ENCODE data around the gene DCC. TPM values are rescaled to one million over a fixed set of nuclear protein-coding genes. Genes with fewer than 3 reads are reported as not detected.

The DCC gene
- total RNA-seq, 4 donors from 2014 or later: 0.16 TPM; not detected in 3

- H3K4me1 ChIP-seq: no peaks in the 10 kb centered on the region
- no peaks in the 10 kb centered on the region for H3K27me3 ChIP-seq
- no peak for DNase-seq (ENCODE audit: low spot score in 2 of 2)
- H3K27ac ChIP-seq: no peak overlapping the region
- H3K9me3 ChIP-seq: no peaks in the 10 kb centered on the region
- TF ChIP-seq, protein P1, sequence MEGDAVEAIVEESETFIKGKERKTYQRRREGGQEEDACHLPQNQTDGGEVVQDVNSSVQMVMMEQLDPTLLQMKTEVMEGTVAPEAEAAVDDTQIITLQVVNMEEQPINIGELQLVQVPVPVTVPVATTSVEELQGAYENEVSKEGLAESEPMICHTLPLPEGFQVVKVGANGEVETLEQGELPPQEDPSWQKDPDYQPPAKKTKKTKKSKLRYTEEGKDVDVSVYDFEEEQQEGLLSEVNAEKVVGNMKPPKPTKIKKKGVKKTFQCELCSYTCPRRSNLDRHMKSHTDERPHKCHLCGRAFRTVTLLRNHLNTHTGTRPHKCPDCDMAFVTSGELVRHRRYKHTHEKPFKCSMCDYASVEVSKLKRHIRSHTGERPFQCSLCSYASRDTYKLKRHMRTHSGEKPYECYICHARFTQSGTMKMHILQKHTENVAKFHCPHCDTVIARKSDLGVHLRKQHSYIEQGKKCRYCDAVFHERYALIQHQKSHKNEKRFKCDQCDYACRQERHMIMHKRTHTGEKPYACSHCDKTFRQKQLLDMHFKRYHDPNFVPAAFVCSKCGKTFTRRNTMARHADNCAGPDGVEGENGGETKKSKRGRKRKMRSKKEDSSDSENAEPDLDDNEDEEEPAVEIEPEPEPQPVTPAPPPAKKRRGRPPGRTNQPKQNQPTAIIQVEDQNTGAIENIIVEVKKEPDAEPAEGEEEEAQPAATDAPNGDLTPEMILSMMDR (IDR thresholded peaks at IDR 0.05): no peak
- H3K36me3 ChIP-seq: no peaks in the 10 kb centered on the region
- WGBS: 50% methylated on average over 1 of the region's 1 CpG
- no peak overlapping the region for H3K4me3 ChIP-seq
Measured at GRCh38 chr18:52685316-52685715, 345.3 kb downstream of the DCC start.

GRCh38 chr18:52691841-52692240 is 351.8 kb downstream of the DCC start:
- Histone ChIP-seq H3K4me3 (no peak overlapping the region), H3K27ac (no peak overlapping the region), H3K27me3 (no peaks in the 10 kb centered on the region), H3K9me3 (no peaks in the 10 kb centered on the region), H3K4me1 (no peaks in the 10 kb centered on the region), H3K36me3 (no peaks in the 10 kb centered on the region)
- TF ChIP-seq POLR2A (IDR thresholded peaks at IDR 0.05) (no peak), POLR2AphosphoS5 (IDR thresholded peaks at IDR 0.05) (no peak), EP300 (IDR thresholded peaks at IDR 0.05) (no peak)
- TF ChIP-seq, protein P1 (IDR thresholded peaks at IDR 0.05): no peak
- DNase-seq (ENCODE audit: low spot score in 2 of 2): no peak

DNA sequence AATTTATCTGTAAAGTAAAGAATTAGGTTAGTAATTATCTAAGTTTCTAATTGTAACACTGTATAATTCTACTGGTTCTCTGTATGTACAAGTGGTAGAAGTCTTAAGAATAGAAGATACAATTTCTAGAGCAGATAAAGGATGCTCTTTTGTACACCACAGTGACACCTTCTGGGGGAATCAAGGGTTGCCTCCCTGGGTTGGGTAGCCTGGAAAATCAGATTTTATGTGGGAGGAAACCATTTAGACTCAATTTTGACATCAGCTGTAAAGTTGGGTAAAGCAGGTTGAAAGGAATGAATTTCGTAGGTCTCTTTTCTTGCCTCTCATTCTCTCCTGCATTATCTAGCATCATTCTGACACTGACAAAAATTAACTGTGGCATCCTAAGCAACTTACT is 354.8 kb downstream of the DCC start:
- Histone ChIP-seq H3K27ac (no peak overlapping the region), H3K9me3 (no peaks in the 10 kb centered on the region), H3K4me1 (no peaks in the 10 kb centered on the region), H3K4me3 (no peak overlapping the region), H3K27me3 (no peaks in the 10 kb centered on the region), H3K36me3 (no peaks in the 10 kb centered on the region)
- DNase-seq (ENCODE audit: low spot score in 2 of 2): no peak
- TF ChIP-seq EP300 (IDR thresholded peaks at IDR 0.05) (no peak), POLR2AphosphoS5 (IDR thresholded peaks at IDR 0.05) (no peak), POLR2A (IDR thresholded peaks at IDR 0.05) (no peak)
- TF ChIP-seq, protein P1 (IDR thresholded peaks at IDR 0.05): no peak
- 84% methylated on average over 1 of the region's 1 CpG for WGBS

- H3K36me3 ChIP-seq: no peaks in the 10 kb centered on the region
- TF ChIP-seq POLR2A (IDR thresholded peaks at IDR 0.05): no peak
- TF ChIP-seq EP300 (IDR thresholded peaks at IDR 0.05): no peak
- no peak for TF ChIP-seq POLR2AphosphoS5 (IDR thresholded peaks at IDR 0.05)
- TF ChIP-seq, protein P1 (IDR thresholded peaks at IDR 0.05): no peak
- H3K9me3 ChIP-seq: no peaks in the 10 kb centered on the region
- no peak overlapping the region for H3K27ac ChIP-seq
- no peak for DNase-seq (ENCODE audit: low spot score in 2 of 2)
- 81% methylated on average over 9 of the region's 9 CpGs for WGBS
- no peaks in the 10 kb centered on the region for H3K27me3 ChIP-seq
- no peak overlapping the region for H3K4me3 ChIP-seq
- H3K4me1 ChIP-seq: no peaks in the 10 kb centered on the region
Measured at GRCh38 chr18:52700116-52700515, 360.1 kb downstream of the DCC start.

GRCh38 chr18:52700816-52701215 is 360.8 kb downstream of the DCC start:
- TF ChIP-seq POLR2A (IDR thresholded peaks at IDR 0.05) (no peak), POLR2AphosphoS5 (IDR thresholded peaks at IDR 0.05) (no peak), EP300 (IDR thresholded peaks at IDR 0.05) (no peak)
- TF ChIP-seq, protein P1 (IDR thresholded peaks at IDR 0.05): no peak
- H3K36me3 ChIP-seq: no peaks in the 10 kb centered on the region
- H3K27ac ChIP-seq: no peak overlapping the region
- DNase-seq (ENCODE audit: low spot score in 2 of 2): no peak
- no peak overlapping the region for H3K4me3 ChIP-seq
- H3K9me3 ChIP-seq: no peaks in the 10 kb centered on the region
- 86% methylated on average over 2 of the region's 2 CpGs for WGBS
- no peaks in the 10 kb centered on the region for H3K4me1 ChIP-seq
- no peaks in the 10 kb centered on the region for H3K27me3 ChIP-seq
